Subcutaneous adipose tissue (tissue), 4 donors: ENCODE data around the gene MRPS14. TPM values are rescaled to one million over a fixed set of nuclear protein-coding genes. Genes with fewer than 3 reads are reported as not detected.

Experiments
- CTCF ChIP-seq: fragments of 450-650 bp; IDR thresholded peaks from one replicate; pipeline ENCODE4 v1.5.1; 2016; ENCODE audit warnings: low read depth, mild to moderate bottlenecking, control low read depth, antibody characterized with exemption, moderate library complexity
- total RNA-seq, 4 donors: library from RNA; depleted of rRNA; stranded (reverse); fragments of >200 nt; gene quantifications; one replicate each; pipeline ENCODE4 v1.1.0, GENCODE V29; 2016

Gene MRPS14
- 10 to 100 TPM; 16.2 to 32.9 (median 24.3) TPM for total RNA-seq

- TF ChIP-seq CTCF: no peak
These were observed at the start of gene MRPS14 for GRCh38 chr1:175023043-175023921. Gene MRPS14 (minus strand): TSS chr1:175023425. CDS start chr1:175023408, 17 bp downstream.

- no peak for TF ChIP-seq CTCF
These were observed 49.1 kb upstream of the MRPS14 start for GRCh38 chr1:175072099-175072951.

DNA sequence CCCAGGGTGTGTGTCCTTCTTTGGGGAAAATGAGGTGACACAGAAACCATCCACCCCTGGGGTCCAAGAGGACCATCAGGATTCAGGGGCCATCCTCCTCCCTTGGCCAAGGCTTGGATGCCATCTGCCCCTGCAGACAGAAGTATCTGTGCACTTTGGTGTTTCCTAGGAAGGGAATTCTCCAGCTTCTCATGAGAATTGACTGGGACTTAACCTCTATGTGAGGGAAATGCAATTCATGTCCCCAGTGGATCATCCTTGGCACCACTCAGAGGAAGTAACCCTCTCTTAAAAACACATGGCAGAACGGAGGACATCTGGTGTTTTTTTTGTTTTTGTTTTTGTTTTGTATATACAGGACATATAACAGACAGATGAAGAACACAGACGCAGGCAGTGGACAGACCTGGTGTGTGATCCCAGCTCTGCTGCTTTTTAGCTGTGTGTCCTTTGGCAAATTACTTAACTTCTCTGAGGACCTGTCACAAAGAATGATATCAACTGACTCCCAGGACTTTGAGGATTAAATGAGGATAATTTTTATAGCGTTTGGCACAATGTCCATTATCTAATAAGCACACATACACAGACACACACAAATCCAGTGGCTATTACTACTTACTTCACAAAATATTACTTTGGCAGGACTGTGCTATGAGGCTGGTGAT, 48.2 kb upstream of the MRPS14 start:
- no peak for TF ChIP-seq CTCF

DNA sequence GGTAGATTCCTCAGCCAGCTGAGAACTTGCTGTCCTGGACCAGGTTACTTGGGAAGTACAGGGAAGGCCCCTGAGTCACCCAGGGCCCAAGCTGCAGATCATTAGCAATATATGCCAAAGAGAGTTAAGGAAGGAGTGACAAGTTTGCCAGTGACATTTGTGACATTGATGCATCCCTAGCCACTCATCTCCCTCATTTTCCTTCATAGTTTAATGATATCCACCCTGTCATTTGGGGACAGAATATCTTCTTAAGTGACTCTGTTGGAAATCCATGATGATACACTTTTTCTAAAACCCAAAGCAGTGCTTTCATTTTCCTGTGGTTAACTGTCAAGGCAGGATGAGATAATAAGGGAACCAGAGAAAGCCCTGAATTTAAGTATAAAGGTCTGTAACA, 47.6 kb upstream of the MRPS14 start:
- TF ChIP-seq CTCF: no peak

DNA sequence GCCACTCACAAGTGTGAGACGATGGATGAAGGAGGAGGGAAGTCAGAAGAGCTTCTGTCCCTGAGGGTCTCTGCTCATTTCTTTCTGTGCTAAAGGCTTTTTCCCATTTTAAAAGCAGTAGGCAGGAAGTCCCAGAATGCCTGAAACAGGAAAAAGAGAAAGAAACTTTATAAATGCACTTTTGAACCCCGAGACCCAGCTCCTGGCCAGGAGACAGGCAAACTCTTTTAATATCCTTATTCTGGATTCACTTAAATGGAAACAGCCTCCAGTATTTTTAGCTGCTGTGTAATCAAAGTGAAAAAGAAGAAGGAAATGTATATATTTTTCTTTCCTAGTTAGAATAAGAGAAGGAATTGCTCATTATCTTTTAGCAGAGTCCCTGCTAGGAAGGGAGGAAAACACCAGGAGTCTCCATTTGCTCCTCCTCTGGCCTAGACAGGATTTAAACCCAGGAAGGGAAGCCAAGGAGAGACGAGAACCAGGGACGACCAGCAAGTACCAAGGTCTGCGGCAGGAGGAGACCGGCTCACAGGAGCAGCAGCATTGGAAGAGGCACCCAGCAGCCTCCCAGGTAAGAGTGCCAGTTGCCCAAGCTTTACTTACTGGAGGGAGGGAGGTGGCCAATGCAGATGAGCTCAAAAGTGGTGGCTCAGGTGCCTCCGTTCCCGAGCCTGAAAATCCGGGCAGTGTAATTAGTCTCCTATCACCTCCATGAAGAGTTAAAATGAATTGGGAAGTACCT, 44.3 kb upstream of the MRPS14 start, which contains the start of gene TNN:
Gene TNN, plus strand, starts transcription at position 472 of the 745 bp plus-strand sequence. CDS start 9,586 bp downstream, outside the sequence.
- TF ChIP-seq CTCF: no peak

DNA sequence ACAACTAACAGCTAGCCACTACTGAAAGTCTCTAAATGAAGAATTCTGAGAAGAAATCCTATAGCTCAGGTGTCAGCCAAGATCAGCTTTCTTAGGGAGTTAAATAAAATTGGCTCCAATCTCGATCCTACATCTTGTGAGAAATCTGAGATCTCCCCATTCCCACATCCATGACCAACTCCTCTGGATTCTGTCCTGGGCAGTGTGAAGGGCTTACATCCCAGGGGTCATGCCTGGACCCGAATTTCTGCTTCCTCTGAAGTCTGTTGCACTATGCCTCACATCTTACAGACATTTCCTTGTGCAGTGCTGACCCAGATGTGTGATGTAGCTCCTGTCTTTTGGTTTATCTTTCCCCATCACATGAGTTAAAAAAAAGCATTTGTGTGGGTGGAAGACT, 39.6 kb upstream of the MRPS14 start:
- TF ChIP-seq CTCF: no peak
